Measurements from ENCODE around the gene ATG16L2. TPM values are rescaled to one million over a fixed set of nuclear protein-coding genes. Genes with fewer than 3 reads are reported as not detected.

ATG16L2 gene
- total RNA-seq: 2.8 and 10.8 TPM in 2 replicates

DNA sequence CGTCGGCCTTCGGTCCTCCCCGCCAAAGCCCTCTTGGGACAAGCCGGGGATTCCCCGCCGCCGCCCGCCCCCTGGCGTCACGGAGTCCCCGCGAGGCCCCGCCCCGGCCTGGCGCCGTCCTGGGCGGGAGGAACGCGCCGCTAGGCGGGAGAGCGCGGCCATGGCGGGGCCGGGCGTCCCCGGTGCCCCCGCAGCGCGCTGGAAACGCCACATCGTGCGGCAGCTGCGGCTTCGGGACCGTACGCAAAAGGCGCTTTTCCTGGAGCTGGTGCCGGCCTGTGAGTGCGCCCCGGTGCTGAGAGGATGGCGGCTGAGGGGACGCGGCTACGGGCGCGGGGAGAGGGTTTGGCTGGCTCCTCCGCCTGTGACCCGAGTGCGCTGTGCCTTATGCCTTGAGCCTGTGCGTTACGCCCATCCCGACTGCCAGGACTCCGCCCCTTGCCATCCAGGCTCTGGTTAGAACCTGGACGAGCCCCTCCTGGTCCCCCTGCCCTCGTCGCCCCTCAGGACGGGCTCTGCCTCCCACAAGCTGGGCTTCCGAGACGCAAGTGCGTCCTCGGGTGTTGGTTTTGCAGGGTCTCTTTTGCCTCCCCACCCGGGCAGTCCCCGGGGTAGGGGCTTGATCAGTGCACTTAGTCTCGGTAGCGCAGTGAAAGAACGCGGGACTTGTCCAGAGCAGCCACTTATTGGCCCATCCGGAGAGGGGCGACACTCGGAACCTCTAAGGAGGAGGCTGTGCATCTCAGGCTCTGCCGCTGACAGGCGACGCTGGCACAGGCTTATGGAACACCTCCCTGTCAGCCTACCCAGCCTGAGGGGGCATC lies at the start of gene ATG16L2:
Gene ATG16L2 (plus strand): TSS at position 126 of the 824 bp plus-strand sequence. CDS start 35 bp downstream, at position 161.

DNA sequence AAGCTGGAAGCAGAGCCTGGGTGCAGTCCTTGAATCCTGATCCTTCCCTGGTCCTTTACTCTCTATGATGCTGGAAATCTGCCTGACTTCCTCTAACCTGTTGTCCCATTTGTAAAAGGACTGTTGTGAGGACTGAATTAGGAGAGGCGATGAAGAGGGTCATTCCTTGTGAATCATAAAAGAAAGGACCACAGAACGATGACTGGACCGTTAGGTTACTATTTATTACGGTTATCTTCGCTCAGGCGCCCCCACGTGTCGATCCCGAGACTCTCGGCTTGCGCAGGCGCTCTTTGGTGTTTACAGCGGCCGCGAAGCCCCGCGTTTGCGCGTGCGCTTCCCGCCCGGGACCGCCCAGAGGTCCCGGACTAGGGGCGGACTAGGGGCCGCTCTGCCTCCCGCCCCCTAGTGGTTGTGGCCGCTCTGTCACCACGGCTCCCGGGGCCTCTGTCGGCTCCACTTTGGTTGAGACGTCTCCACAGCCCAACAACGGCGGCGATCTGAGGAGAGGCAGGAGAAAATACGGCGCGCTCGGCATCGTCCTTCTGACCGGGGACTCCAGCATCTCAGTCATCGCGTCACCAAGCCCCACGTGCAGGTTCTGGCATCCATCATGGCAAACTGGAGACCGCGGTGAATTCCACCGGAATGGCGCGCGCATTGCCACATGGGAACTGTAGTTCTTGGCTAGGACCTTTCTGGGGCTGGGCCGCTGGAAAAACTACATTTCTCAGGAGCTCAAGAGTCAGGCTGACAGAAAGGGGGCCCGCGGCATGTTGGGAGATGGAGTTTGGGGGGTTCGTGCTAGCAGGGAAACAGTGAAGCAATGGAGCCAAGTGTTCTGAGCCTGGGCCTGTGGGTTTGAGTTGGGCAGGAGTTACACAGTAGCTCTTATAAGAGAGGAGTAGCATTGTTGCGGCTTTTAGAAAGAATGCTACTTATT lies 20.5 kb upstream of the ATG16L2 start, which contains the start of gene STARD10:
Gene STARD10 (minus strand): TSS at position 623 of the 943 bp plus-strand sequence. CDS start 12,866 bp downstream, outside the sequence.

Other genes starting within 250 kb of the ATG16L2 start
- gene PDE2A, start 140.0 kb upstream of the ATG16L2 start, total RNA-seq: 3.8 and 5.3 TPM in 2 replicates
- 109 and 110 TPM in 2 replicates for gene ARAP1, start 62.0 kb upstream of the ATG16L2 start, total RNA-seq
- 113 and 187 TPM in 2 replicates for gene STARD10, start 20.4 kb upstream of the ATG16L2 start, total RNA-seq